Smooth muscle cell (in vitro differentiated cells): ENCODE measurements around the gene GNAZ. TPM values are rescaled to one million over a fixed set of nuclear protein-coding genes. Genes with fewer than 3 reads are reported as not detected.
"Not testable (repeated sequence)": the region's sequence is repeated elsewhere in the genome, so short reads cannot be mapped to it uniquely, and the experiment has no call there.

ENCODE experiments used
- DNase-seq: peaks from one replicate; lab custom pipeline; 2025; ENCODE audit not compliant: unreplicated experiment; lab: John Stamatoyannopoulos, UW
- H2AFZ ChIP-seq: fragments of 200-600 bp; sonication (generic); 2 replicates; pipeline ENCODE4 v1.6.0; 2016; ENCODE audit warnings: antibody characterized with exemption, low read depth, mild to moderate bottlenecking
- H3F3A ChIP-seq: fragments of 200-600 bp; sonication (generic); 2 replicates; pipeline ENCODE4 v1.6.0; 2017; ENCODE audit warnings: antibody characterized with exemption, low read depth
- H3K27ac ChIP-seq: fragments of 200-600 bp; sonication (generic); 2 replicates; pipeline ENCODE4 v1.5.1; 2016; ENCODE audit warnings: low read depth, mild to moderate bottlenecking
- H3K27me3 ChIP-seq: fragments of 200-600 bp; sonication (generic); 2 replicates; pipeline ENCODE4 v1.6.1; 2016; ENCODE audit warnings: low read depth, mild to moderate bottlenecking
- H3K36me3 ChIP-seq: fragments of 200-600 bp; sonication (generic); 2 replicates; pipeline ENCODE4 v1.5.1; 2016; ENCODE audit warnings: low read depth
- H3K4me1 ChIP-seq: fragments of 200-600 bp; sonication (generic); 2 replicates; pipeline ENCODE4 v1.5.1; 2016; ENCODE audit warnings: low read depth
- H3K4me2 ChIP-seq: fragments of 200-600 bp; sonication (generic); 2 replicates; pipeline ENCODE4 v1.6.0; 2016; ENCODE audit warnings: mild to moderate bottlenecking
- H3K4me3 ChIP-seq: fragments of 200-600 bp; sonication (generic); 2 replicates; pipeline ENCODE4 v1.5.1; 2016; ENCODE audit warnings: mild to moderate bottlenecking
- H3K79me2 ChIP-seq: fragments of 200-600 bp; sonication (generic); 2 replicates; pipeline ENCODE4 v1.6.0; 2016; ENCODE audit warnings: low read depth, mild to moderate bottlenecking
- H3K9ac ChIP-seq: fragments of 200-600 bp; sonication (generic); 2 replicates; pipeline ENCODE4 v1.6.0; 2016; ENCODE audit warnings: low read depth
- H3K9me3 ChIP-seq: fragments of 200-600 bp; sonication (generic); replicated peaks from 2 replicates; pipeline ENCODE4 v1.5.1; 2016; ENCODE audit warnings: low read depth
- H4K20me1 ChIP-seq: fragments of 200-600 bp; sonication (generic); 2 replicates; pipeline ENCODE4 v1.6.0; 2016; ENCODE audit warnings: low read depth
- CTCF ChIP-seq: fragments of 200-600 bp; sonication (generic); IDR thresholded peaks from 2 replicates; pipeline ENCODE4 v1.5.1; 2017; ENCODE audit warnings: borderline replicate concordance, mild to moderate bottlenecking, antibody characterized with exemption; ENCODE audit not compliant: insufficient read depth, poor library complexity, severe bottlenecking
- WGBS: methylation state at CpG from one replicate; pipeline ENCODE4 v1.1.7; 2016; ENCODE audit warnings: low lambda C conversion rate; 5-methylcytosine and 5-hydroxymethylcytosine counted together
- polyA plus RNA-seq: library from polyadenylated mRNA; unstranded; fragments of >200 nt; fragmentation: Nextera tagmentation; extraction: Ambion mirVana; gene quantifications from 2 replicates; pipeline ENCODE4 v1.2.1, GENCODE V29; 2016
- total RNA-seq: library from RNA; depleted of rRNA; stranded (reverse); fragments of >200 nt; gene quantifications from 2 replicates; pipeline ENCODE4 v1.2.3, GENCODE V29; 2014

The GNAZ gene
- total and polyA plus RNA-seq, 2 experiments from 2014 or later: 0.50 to 1.2 TPM

- DNase-seq: no peak
- H3K79me2 ChIP-seq: no peaks in the 10 kb centered on the region
- H3K4me3 ChIP-seq: no peak overlapping the region
- no peak overlapping the region for H2AFZ ChIP-seq
- no peak overlapping the region for H3K27ac ChIP-seq
- H3K4me1 ChIP-seq: no peaks in the 10 kb centered on the region
- no peaks in the 10 kb centered on the region for H3F3A ChIP-seq
- no peak for TF ChIP-seq CTCF
- no peaks in the 10 kb centered on the region for H4K20me1 ChIP-seq
- no peaks in the 10 kb centered on the region for H3K36me3 ChIP-seq
- no peak overlapping the region for H3K9ac ChIP-seq
- H3K27me3 ChIP-seq: peaks cover 8% of the 10 kb centered on the region
- H3K9me3 ChIP-seq: no peaks in the 10 kb centered on the region
- WGBS: 88% methylated on average over 10 of the region's 10 CpGs
- H3K4me2 ChIP-seq: no peak overlapping the region
These were observed 62.2 kb downstream of the GNAZ start for GRCh38 chr22:23132376-23133091.

DNA sequence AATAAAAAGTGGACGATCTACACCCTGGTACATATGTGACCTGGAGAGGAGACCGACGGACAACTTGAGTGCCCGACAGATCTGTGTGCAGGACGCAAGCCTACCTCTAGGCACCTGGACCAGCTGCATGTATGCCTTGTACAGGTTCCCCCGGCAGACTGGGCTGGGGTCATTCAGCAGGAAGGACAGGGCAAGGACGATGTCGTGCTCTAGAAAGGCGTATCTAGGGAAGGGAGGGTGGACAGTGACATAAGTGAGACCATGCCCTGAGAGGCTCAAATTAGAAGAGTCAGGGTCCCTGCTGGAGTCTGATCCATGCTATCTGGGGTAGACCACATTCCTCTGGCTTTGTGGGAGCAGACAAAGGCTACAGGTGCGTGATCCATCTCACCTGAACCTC is 63.6 kb downstream of the GNAZ start:
- Histone ChIP-seq H3K4me2 (no peak overlapping the region), H3K4me1 (no peaks in the 10 kb centered on the region), H3K9ac (no peak overlapping the region), H2AFZ (no peak overlapping the region), H3K4me3 (no peak overlapping the region), H3K79me2 (no peaks in the 10 kb centered on the region), H3K9me3 (no peaks in the 10 kb centered on the region), H3F3A (no peaks in the 10 kb centered on the region), H4K20me1 (no peaks in the 10 kb centered on the region), H3K27ac (no peak overlapping the region), H3K27me3 (peaks cover 8% of the 10 kb centered on the region), H3K36me3 (no peaks in the 10 kb centered on the region)
- WGBS: 91% methylated on average over 10 of the region's 10 CpGs
- TF ChIP-seq CTCF: no peak
- DNase-seq: no peak

DNA sequence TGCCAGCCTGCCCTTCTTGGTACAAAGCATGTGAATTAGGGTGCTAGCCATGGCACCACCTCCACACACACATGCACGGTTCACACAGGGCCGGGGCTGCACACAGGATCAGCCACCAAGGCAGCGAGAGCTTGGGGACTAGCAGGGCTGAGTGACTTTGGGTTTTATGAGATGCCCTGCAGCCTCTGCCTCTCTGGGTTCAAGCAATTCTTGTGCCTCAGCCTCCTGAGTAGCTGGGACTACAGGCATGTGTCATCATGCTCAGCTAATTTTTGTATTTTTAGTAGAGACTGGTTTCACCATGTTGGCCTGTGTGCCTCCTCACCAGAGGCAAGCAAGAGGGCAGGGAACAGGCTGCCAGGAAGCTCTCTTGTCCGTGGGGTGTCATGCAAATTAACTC is 66.7 kb downstream of the GNAZ start:
- H3K4me1 ChIP-seq, H3K9ac ChIP-seq, H3K79me2 ChIP-seq, DNase-seq, H3K36me3 ChIP-seq, H3K9me3 ChIP-seq, H3F3A ChIP-seq, H3K4me3 ChIP-seq, H3K27me3 ChIP-seq, H3K27ac ChIP-seq, H4K20me1 ChIP-seq, H3K4me2 ChIP-seq, H2AFZ ChIP-seq: not testable (repeated sequence)
- WGBS: 87% methylated on average over 3 of the region's 4 CpGs

DNA sequence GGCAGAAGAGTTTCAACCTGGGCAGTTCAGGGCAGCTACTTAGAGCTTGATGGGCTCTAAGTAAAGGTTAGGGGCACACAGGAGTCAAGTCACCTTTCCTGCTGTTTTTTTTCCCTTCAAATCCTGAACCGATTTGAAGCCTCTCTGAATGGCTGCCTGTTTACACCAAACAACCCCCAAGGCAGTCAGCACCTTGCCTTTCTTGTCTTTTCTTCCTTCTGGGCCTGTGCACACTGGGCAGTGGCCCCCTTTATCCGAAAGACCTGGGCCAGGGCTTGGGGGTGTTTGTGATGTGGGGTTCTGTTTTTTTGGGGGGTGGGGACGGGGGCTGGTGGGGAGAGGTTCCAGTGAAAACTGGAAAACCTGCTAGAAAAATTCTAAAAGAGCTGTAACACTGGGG is 67.1 kb downstream of the GNAZ start:
- no peak overlapping the region for H3K4me2 ChIP-seq
- H3F3A ChIP-seq: no peaks in the 10 kb centered on the region
- no peak overlapping the region for H3K9ac ChIP-seq
- H2AFZ ChIP-seq: no peak overlapping the region
- no peak overlapping the region for H3K4me3 ChIP-seq
- H3K36me3 ChIP-seq: no peaks in the 10 kb centered on the region
- no peaks in the 10 kb centered on the region for H3K27me3 ChIP-seq
- 82% methylated on average over 3 of the region's 3 CpGs for WGBS
- no peak for DNase-seq
- H3K9me3 ChIP-seq: no peaks in the 10 kb centered on the region
- no peak overlapping the region for H3K27ac ChIP-seq
- no peak for TF ChIP-seq CTCF
- H4K20me1 ChIP-seq: no peaks in the 10 kb centered on the region
- H3K4me1 ChIP-seq: peaks cover 10% of the 10 kb centered on the region
- no peaks in the 10 kb centered on the region for H3K79me2 ChIP-seq
